ENCODE data around the gene THSD4.

THSD4 gene

DNA sequence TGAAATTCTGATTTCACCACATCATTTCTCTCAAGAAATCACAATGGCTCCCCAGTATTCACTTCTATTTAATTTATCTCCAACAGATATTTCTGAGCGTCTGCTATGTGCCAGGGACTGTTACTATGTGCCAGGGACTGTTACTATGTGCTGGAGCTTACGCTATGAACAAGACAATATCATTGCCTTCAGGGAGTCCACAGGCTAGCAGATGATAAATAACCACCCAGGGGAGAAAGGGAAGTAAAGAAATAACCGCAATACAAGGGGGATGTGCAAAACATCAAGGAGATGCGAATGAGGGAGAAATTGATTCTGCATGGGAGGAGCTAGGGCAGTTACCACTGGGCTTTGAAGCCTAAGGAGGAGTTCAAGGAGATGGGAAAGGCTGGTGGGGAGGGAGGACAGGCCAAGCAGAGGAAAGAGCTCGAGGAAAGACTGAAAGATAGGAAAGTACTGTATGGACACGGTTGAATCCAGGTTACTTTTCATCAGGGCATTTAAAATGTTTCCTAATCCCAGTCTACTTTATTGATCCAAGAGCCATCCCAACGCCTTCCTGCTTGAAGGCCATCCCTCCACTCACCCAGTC, 2.5 kb downstream of the THSD4 start:
- H3K4me2 ChIP-seq (ENCODE audit: low read depth, low read length, poor library complexity, severe bottlenecking) = no peak overlapping the region
- H2AFZ ChIP-seq (ENCODE audit: low read length) = no peak overlapping the region
- no peak overlapping the region for H3K4me3 ChIP-seq (ENCODE audit: low read length, poor library complexity, severe bottlenecking)
- TF ChIP-seq, protein P1, sequence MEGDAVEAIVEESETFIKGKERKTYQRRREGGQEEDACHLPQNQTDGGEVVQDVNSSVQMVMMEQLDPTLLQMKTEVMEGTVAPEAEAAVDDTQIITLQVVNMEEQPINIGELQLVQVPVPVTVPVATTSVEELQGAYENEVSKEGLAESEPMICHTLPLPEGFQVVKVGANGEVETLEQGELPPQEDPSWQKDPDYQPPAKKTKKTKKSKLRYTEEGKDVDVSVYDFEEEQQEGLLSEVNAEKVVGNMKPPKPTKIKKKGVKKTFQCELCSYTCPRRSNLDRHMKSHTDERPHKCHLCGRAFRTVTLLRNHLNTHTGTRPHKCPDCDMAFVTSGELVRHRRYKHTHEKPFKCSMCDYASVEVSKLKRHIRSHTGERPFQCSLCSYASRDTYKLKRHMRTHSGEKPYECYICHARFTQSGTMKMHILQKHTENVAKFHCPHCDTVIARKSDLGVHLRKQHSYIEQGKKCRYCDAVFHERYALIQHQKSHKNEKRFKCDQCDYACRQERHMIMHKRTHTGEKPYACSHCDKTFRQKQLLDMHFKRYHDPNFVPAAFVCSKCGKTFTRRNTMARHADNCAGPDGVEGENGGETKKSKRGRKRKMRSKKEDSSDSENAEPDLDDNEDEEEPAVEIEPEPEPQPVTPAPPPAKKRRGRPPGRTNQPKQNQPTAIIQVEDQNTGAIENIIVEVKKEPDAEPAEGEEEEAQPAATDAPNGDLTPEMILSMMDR (conservative IDR thresholded peaks at IDR 0.05; ENCODE audit: low read length) = no peak
- TF ChIP-seq EZH2phosphoT487 (IDR thresholded peaks at IDR 0.05; ENCODE audit: borderline replicate concordance) = no peak
- no peaks in the 10 kb centered on the region for H4K20me1 ChIP-seq (ENCODE audit: insufficient read depth, low read length, poor library complexity, severe bottlenecking)
- H3K36me3 ChIP-seq (ENCODE audit: insufficient read depth, low read length) = no peaks in the 10 kb centered on the region
- no peak overlapping the region for H3K9ac ChIP-seq (ENCODE audit: low read depth, low read length, poor library complexity, severe bottlenecking)
- H3K79me2 ChIP-seq (ENCODE audit: insufficient read depth, low read length) = no peaks in the 10 kb centered on the region
- no peaks in the 10 kb centered on the region for H3K9me3 ChIP-seq (ENCODE audit: insufficient read depth, low read depth, low read length)
- H3K4me1 ChIP-seq (ENCODE audit: insufficient read depth, low read length, poor library complexity, severe bottlenecking) = no peaks in the 10 kb centered on the region
- H3F3A ChIP-seq (ENCODE audit: low read depth) = no peaks in the 10 kb centered on the region
- H3K27me3 ChIP-seq (ENCODE audit: insufficient read depth, low read length, poor library complexity, severe bottlenecking) = no peaks in the 10 kb centered on the region
- H3K9me2 ChIP-seq (replicated peaks; ENCODE audit: low read depth, low read length) = no peaks in the 10 kb centered on the region

DNA sequence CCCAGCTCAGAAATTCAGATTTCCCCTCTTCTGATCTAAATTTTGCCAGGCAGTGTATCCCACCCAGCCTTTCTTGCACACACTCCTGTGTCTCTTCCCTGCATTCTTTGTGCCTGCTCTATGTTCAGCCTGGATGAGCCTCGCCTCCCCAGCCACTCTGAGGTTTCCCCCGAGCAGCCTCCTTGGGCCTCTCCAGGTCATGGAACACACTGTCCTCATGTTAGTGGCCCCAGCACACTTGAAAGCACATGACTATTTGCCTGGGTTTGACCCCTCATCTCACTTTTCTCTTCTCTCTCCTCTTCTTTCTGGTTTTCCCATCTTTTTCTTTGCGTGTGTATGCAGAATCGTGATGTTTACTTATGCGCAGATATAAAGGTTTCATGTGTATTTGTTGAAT, 3.1 kb downstream of the THSD4 start:
- Histone ChIP-seq H4K20me1 (ENCODE audit: insufficient read depth, low read length, poor library complexity, severe bottlenecking) (no peaks in the 10 kb centered on the region), H3K4me2 (ENCODE audit: low read depth, low read length, poor library complexity, severe bottlenecking) (no peak overlapping the region), H3F3A (ENCODE audit: low read depth) (no peaks in the 10 kb centered on the region), H3K9ac (ENCODE audit: low read depth, low read length, poor library complexity, severe bottlenecking) (no peak overlapping the region), H3K4me1 (ENCODE audit: insufficient read depth, low read length, poor library complexity, severe bottlenecking) (no peaks in the 10 kb centered on the region), H3K9me2 (replicated peaks; ENCODE audit: low read depth, low read length) (no peaks in the 10 kb centered on the region), H3K9me3 (ENCODE audit: insufficient read depth, low read depth, low read length) (no peaks in the 10 kb centered on the region), H3K36me3 (ENCODE audit: insufficient read depth, low read length) (no peaks in the 10 kb centered on the region), H3K4me3 (ENCODE audit: low read length, poor library complexity, severe bottlenecking) (no peak overlapping the region), H2AFZ (ENCODE audit: low read length) (no peak overlapping the region), H3K27me3 (ENCODE audit: insufficient read depth, low read length, poor library complexity, severe bottlenecking) (no peaks in the 10 kb centered on the region), H3K79me2 (ENCODE audit: insufficient read depth, low read length) (no peaks in the 10 kb centered on the region)
- TF ChIP-seq, protein P1 (conservative IDR thresholded peaks at IDR 0.05; ENCODE audit: low read length) = no peak
- TF ChIP-seq EZH2phosphoT487 (IDR thresholded peaks at IDR 0.05; ENCODE audit: borderline replicate concordance) = no peak

GRCh38 chr15:71118881-71119632, 3.8 kb downstream of the THSD4 start:
- H4K20me1 ChIP-seq (ENCODE audit: insufficient read depth, low read length, poor library complexity, severe bottlenecking) = no peaks in the 10 kb centered on the region
- H3F3A ChIP-seq (ENCODE audit: low read depth) = no peaks in the 10 kb centered on the region
- no peaks in the 10 kb centered on the region for H3K27me3 ChIP-seq (ENCODE audit: insufficient read depth, low read length, poor library complexity, severe bottlenecking)
- H3K9me3 ChIP-seq (ENCODE audit: insufficient read depth, low read depth, low read length) = no peaks in the 10 kb centered on the region
- H3K79me2 ChIP-seq (ENCODE audit: insufficient read depth, low read length) = no peaks in the 10 kb centered on the region
- H3K4me1 ChIP-seq (ENCODE audit: insufficient read depth, low read length, poor library complexity, severe bottlenecking) = no peaks in the 10 kb centered on the region
- no peaks in the 10 kb centered on the region for H3K9me2 ChIP-seq (replicated peaks; ENCODE audit: low read depth, low read length)
- no peaks in the 10 kb centered on the region for H3K36me3 ChIP-seq (ENCODE audit: insufficient read depth, low read length)
- H2AFZ ChIP-seq (ENCODE audit: low read length) = no peak overlapping the region
- H3K9ac ChIP-seq (ENCODE audit: low read depth, low read length, poor library complexity, severe bottlenecking) = no peak overlapping the region
- no peak for TF ChIP-seq EZH2phosphoT487 (IDR thresholded peaks at IDR 0.05; ENCODE audit: borderline replicate concordance)
- TF ChIP-seq, protein P1 (conservative IDR thresholded peaks at IDR 0.05; ENCODE audit: low read length) = no peak
- no peak overlapping the region for H3K4me3 ChIP-seq (ENCODE audit: low read length, poor library complexity, severe bottlenecking)
- H3K4me2 ChIP-seq (ENCODE audit: low read depth, low read length, poor library complexity, severe bottlenecking) = no peak overlapping the region

All from Loucy (cell line).